ENCODE results near the gene GGA3.
A peak's percentile ranks its signal among the peaks of the same experiment; 100 is the strongest.

GGA3 gene

GRCh38 chr17:75270966-75271232, 9.5 kb upstream of the GGA3 start, which contains the start of gene MIF4GD:
Gene MIF4GD, minus strand, starts transcription at chr17:75271231. Its CDS starts 1,036 bp downstream, at chr17:75270195.
- H3K79me2 ChIP-seq (ENCODE audit: control insufficient read depth, low read length): peaks cover 40% of the 10 kb centered on the region
- peaks cover 23% of the 10 kb centered on the region for H3F3A ChIP-seq (ENCODE audit: control insufficient read depth, insufficient read depth)
- peak within 1 kb of the TSS; percentile 71 for H3K27ac ChIP-seq (ENCODE audit: low read depth, low read length)
- H3K27me3 ChIP-seq (ENCODE audit: control insufficient read depth, low read length): no peaks in the 10 kb centered on the region
- no peaks in the 10 kb centered on the region for H3K9me2 ChIP-seq (replicated peaks; ENCODE audit: control insufficient read depth, low read length)
- TF ChIP-seq CTCF (IDR thresholded peaks at IDR 0.05; ENCODE audit: low read depth, low read length, poor library complexity, severe bottlenecking) (no peak), EZH2phosphoT487 (IDR thresholded peaks at IDR 0.05; ENCODE audit: borderline replicate concordance, low read length) (no peak)
- peaks cover 32% of the 10 kb centered on the region for H3K4me1 ChIP-seq (ENCODE audit: control insufficient read depth, low read length)
- H3K4me2 ChIP-seq (ENCODE audit: low read length): peak within 1 kb of the TSS; percentile 98
- H3K4me3 ChIP-seq (ENCODE audit: low read length): peak within 1 kb of the TSS; percentile 96
- no peaks in the 10 kb centered on the region for H4K20me1 ChIP-seq (ENCODE audit: control insufficient read depth, insufficient read depth, low read depth, low read length)
- no peaks in the 10 kb centered on the region for H3K9me3 ChIP-seq (ENCODE audit: control insufficient read depth, insufficient read depth, low read length)
- peaks cover 59% of the 10 kb centered on the region for H3K36me3 ChIP-seq (ENCODE audit: control insufficient read depth, low read length)

GRCh38 chr17:75270218-75270965, 9.0 kb upstream of the GGA3 start:
- Histone ChIP-seq H3K27me3 (ENCODE audit: control insufficient read depth, low read length) (no peaks in the 10 kb centered on the region), H3K9me3 (ENCODE audit: control insufficient read depth, insufficient read depth, low read length) (no peaks in the 10 kb centered on the region), H3K27ac (ENCODE audit: low read depth, low read length) (peak overlapping the region; percentile 54), H3K4me1 (ENCODE audit: control insufficient read depth, low read length) (peaks cover 32% of the 10 kb centered on the region), H3K36me3 (ENCODE audit: control insufficient read depth, low read length) (peaks cover 61% of the 10 kb centered on the region), H3K4me3 (ENCODE audit: low read length) (peak overlapping the region; percentile 82), H3K4me2 (ENCODE audit: low read length) (peak overlapping the region; percentile 98), H4K20me1 (ENCODE audit: control insufficient read depth, insufficient read depth, low read depth, low read length) (no peaks in the 10 kb centered on the region), H3F3A (ENCODE audit: control insufficient read depth, insufficient read depth) (peaks cover 22% of the 10 kb centered on the region), H3K9me2 (replicated peaks; ENCODE audit: control insufficient read depth, low read length) (no peaks in the 10 kb centered on the region), H3K79me2 (ENCODE audit: control insufficient read depth, low read length) (peaks cover 40% of the 10 kb centered on the region)
- TF ChIP-seq EZH2phosphoT487 (IDR thresholded peaks at IDR 0.05; ENCODE audit: borderline replicate concordance, low read length) (no peak), CTCF (IDR thresholded peaks at IDR 0.05; ENCODE audit: low read depth, low read length, poor library complexity, severe bottlenecking) (peak; percentile 56)

- Histone ChIP-seq H3K79me2 (ENCODE audit: control insufficient read depth, low read length) (peaks cover 38% of the 10 kb centered on the region), H3K4me3 (ENCODE audit: low read length) (peak overlapping the region; percentile 82), H3K4me1 (ENCODE audit: control insufficient read depth, low read length) (peaks cover 32% of the 10 kb centered on the region), H3F3A (ENCODE audit: control insufficient read depth, insufficient read depth) (peaks cover 18% of the 10 kb centered on the region), H3K36me3 (ENCODE audit: control insufficient read depth, low read length) (peaks cover 61% of the 10 kb centered on the region), H3K27me3 (ENCODE audit: control insufficient read depth, low read length) (no peaks in the 10 kb centered on the region), H3K9me2 (replicated peaks; ENCODE audit: control insufficient read depth, low read length) (no peaks in the 10 kb centered on the region), H4K20me1 (ENCODE audit: control insufficient read depth, insufficient read depth, low read depth, low read length) (no peaks in the 10 kb centered on the region), H3K4me2 (ENCODE audit: low read length) (peak overlapping the region; percentile 98), H3K9me3 (ENCODE audit: control insufficient read depth, insufficient read depth, low read length) (no peaks in the 10 kb centered on the region), H3K27ac (ENCODE audit: low read depth, low read length) (peak overlapping the region; percentile 54; the same call in 1 of the 2 replicates)
- TF ChIP-seq EZH2phosphoT487 (IDR thresholded peaks at IDR 0.05; ENCODE audit: borderline replicate concordance, low read length): no peak
- TF ChIP-seq CTCF (IDR thresholded peaks at IDR 0.05; ENCODE audit: low read depth, low read length, poor library complexity, severe bottlenecking): no peak
These were observed 8.4 kb upstream of the GGA3 start for GRCh38 chr17:75269844-75270217.
